Activated T-helper 17 cell treated with anti-CD3 and anti-CD28 coated beads, Interleukin-2, amount 50 U/mL, for 72 hours (primary cell): Measurements from ENCODE around the gene EFNA3. TPM values are rescaled to one million over a fixed set of nuclear protein-coding genes. Genes with fewer than 3 reads are reported as not detected.

Experiments used
- ATAC-seq: fragments of 150-1000 bp; cut with Tn5 transposase; replicated peaks from 2 replicates; pipeline ENCODE4 v1.10.0; 2021; ENCODE audit warnings: mild to moderate bottlenecking, moderate library complexity
- H3K27ac Mint-ChIP-seq: one replicate; pipeline ENCODE4 v1.8.0; 2022; ENCODE audit warnings: mixed read lengths
- H3K27me3 Mint-ChIP-seq: one replicate; pipeline ENCODE4 v1.8.0; 2022; ENCODE audit warnings: mixed read lengths
- H3K36me3 Mint-ChIP-seq: one replicate; pipeline ENCODE4 v1.8.0; 2022; ENCODE audit warnings: low read depth, mild to moderate bottlenecking, mixed read lengths
- H3K4me1 Mint-ChIP-seq: one replicate; pipeline ENCODE4 v1.8.0; 2022; ENCODE audit warnings: mixed read lengths
- H3K4me3 Mint-ChIP-seq: one replicate; pipeline ENCODE4 v1.8.0; 2022; ENCODE audit warnings: mild to moderate bottlenecking, mixed read lengths
- H3K9me3 Mint-ChIP-seq: one replicate; pipeline ENCODE4 v1.8.0; 2022; ENCODE audit warnings: mixed read lengths
- total RNA-seq, 2 donors: library from RNA; stranded (reverse); gene quantifications; one replicate each; pipeline ENCODE4 v1.2.3, GENCODE V29; 2022

Gene EFNA3
- total RNA-seq, 2 donors from 2014 or later = 4.1 to 10.8 TPM

GRCh38 chr1:155092641-155093040, 14.0 kb downstream of the EFNA3 start:
- Mint-ChIP-seq H3K27ac (no peak overlapping the region), H3K27me3 (peaks cover 5% of the 10 kb centered on the region), H3K4me3 (no peak overlapping the region), H3K4me1 (no peaks in the 10 kb centered on the region), H3K36me3 (no peaks in the 10 kb centered on the region), H3K9me3 (no peaks in the 10 kb centered on the region)
- no peak for ATAC-seq

GRCh38 chr1:155093911-155094621, 15.4 kb downstream of the EFNA3 start:
- ATAC-seq = peak; percentile 32
- Mint-ChIP-seq H3K9me3 (no peaks in the 10 kb centered on the region), H3K36me3 (no peaks in the 10 kb centered on the region), H3K27ac (no peak overlapping the region), H3K4me1 (no peaks in the 10 kb centered on the region), H3K27me3 (peaks cover 5% of the 10 kb centered on the region), H3K4me3 (no peak overlapping the region)

- no peaks in the 10 kb centered on the region for H3K4me1 Mint-ChIP-seq
- no peak overlapping the region for H3K27ac Mint-ChIP-seq
These were observed 15.9 kb downstream of the EFNA3 start for GRCh38 chr1:155094622-155094948.

GRCh38 chr1:155099331-155099730, 20.7 kb downstream of the EFNA3 start:
- Mint-ChIP-seq H3K4me1 (no peaks in the 10 kb centered on the region), H3K27ac (no peak overlapping the region), H3K4me3 (no peak overlapping the region), H3K36me3 (no peaks in the 10 kb centered on the region), H3K9me3 (no peaks in the 10 kb centered on the region), H3K27me3 (peaks cover 5% of the 10 kb centered on the region)
- ATAC-seq = no peak

More at GRCh38 chr1:155094622-155094948, 15.9 kb downstream of the EFNA3 start:
- no peak for ATAC-seq
- peaks cover 5% of the 10 kb centered on the region for H3K27me3 Mint-ChIP-seq
- H3K9me3 Mint-ChIP-seq = no peaks in the 10 kb centered on the region
- H3K4me3 Mint-ChIP-seq = no peak overlapping the region
- no peaks in the 10 kb centered on the region for H3K36me3 Mint-ChIP-seq

- no peaks in the 10 kb centered on the region for H3K36me3 Mint-ChIP-seq
- ATAC-seq = no peak
These were observed 24.7 kb downstream of the EFNA3 start for GRCh38 chr1:155103325-155103724.

GRCh38 chr1:155104605-155105534, 26.2 kb downstream of the EFNA3 start:
- H3K27me3 Mint-ChIP-seq = no peaks in the 10 kb centered on the region
- H3K36me3 Mint-ChIP-seq = no peaks in the 10 kb centered on the region
- no peaks in the 10 kb centered on the region for H3K9me3 Mint-ChIP-seq
- H3K4me1 Mint-ChIP-seq = no peaks in the 10 kb centered on the region
- no peak overlapping the region for H3K27ac Mint-ChIP-seq
- no peak overlapping the region for H3K4me3 Mint-ChIP-seq
- ATAC-seq = no peak

More at GRCh38 chr1:155103325-155103724, 24.7 kb downstream of the EFNA3 start:
- no peaks in the 10 kb centered on the region for H3K9me3 Mint-ChIP-seq
- H3K27me3 Mint-ChIP-seq = no peaks in the 10 kb centered on the region
- no peaks in the 10 kb centered on the region for H3K4me1 Mint-ChIP-seq
- H3K27ac Mint-ChIP-seq = no peak overlapping the region
- H3K4me3 Mint-ChIP-seq = no peak overlapping the region

- no peak for ATAC-seq
- Mint-ChIP-seq H3K4me1 (no peaks in the 10 kb centered on the region), H3K27ac (no peak overlapping the region), H3K27me3 (no peaks in the 10 kb centered on the region), H3K9me3 (no peaks in the 10 kb centered on the region), H3K4me3 (no peak overlapping the region), H3K36me3 (no peaks in the 10 kb centered on the region)
These were observed 27.0 kb downstream of the EFNA3 start for GRCh38 chr1:155105604-155106011.

- no peaks in the 10 kb centered on the region for H3K9me3 Mint-ChIP-seq
- H3K36me3 Mint-ChIP-seq = no peaks in the 10 kb centered on the region
- no peak overlapping the region for H3K27ac Mint-ChIP-seq
- H3K4me3 Mint-ChIP-seq = no peak overlapping the region
- no peak for ATAC-seq
- no peaks in the 10 kb centered on the region for H3K4me1 Mint-ChIP-seq
- H3K27me3 Mint-ChIP-seq = no peaks in the 10 kb centered on the region
These were observed 28.2 kb downstream of the EFNA3 start for GRCh38 chr1:155106862-155107261.

- H3K27me3 Mint-ChIP-seq = no peaks in the 10 kb centered on the region
- no peaks in the 10 kb centered on the region for H3K36me3 Mint-ChIP-seq
- H3K27ac Mint-ChIP-seq = no peak overlapping the region
- H3K4me3 Mint-ChIP-seq = no peak overlapping the region
- no peak for ATAC-seq
- no peaks in the 10 kb centered on the region for H3K4me1 Mint-ChIP-seq
- no peaks in the 10 kb centered on the region for H3K9me3 Mint-ChIP-seq
These were observed 28.9 kb downstream of the EFNA3 start for GRCh38 chr1:155107309-155108264.

- H3K36me3 Mint-ChIP-seq = no peaks in the 10 kb centered on the region
- H3K4me3 Mint-ChIP-seq = no peak overlapping the region
- no peak overlapping the region for H3K27ac Mint-ChIP-seq
- H3K9me3 Mint-ChIP-seq = no peaks in the 10 kb centered on the region
- H3K27me3 Mint-ChIP-seq = no peaks in the 10 kb centered on the region
- H3K4me1 Mint-ChIP-seq = no peaks in the 10 kb centered on the region
- ATAC-seq = no peak
These were observed 29.7 kb downstream of the EFNA3 start for GRCh38 chr1:155108296-155108695.

GRCh38 chr1:155110381-155110780, 31.7 kb downstream of the EFNA3 start:
- H3K36me3 Mint-ChIP-seq = no peaks in the 10 kb centered on the region
- H3K27ac Mint-ChIP-seq = no peak overlapping the region
- H3K27me3 Mint-ChIP-seq = peaks cover 3% of the 10 kb centered on the region
- no peak for ATAC-seq
- no peaks in the 10 kb centered on the region for H3K4me1 Mint-ChIP-seq
- H3K4me3 Mint-ChIP-seq = no peak overlapping the region
- H3K9me3 Mint-ChIP-seq = no peaks in the 10 kb centered on the region

GRCh38 chr1:155110826-155111225, 32.2 kb downstream of the EFNA3 start:
- Mint-ChIP-seq H3K9me3 (no peaks in the 10 kb centered on the region), H3K27ac (no peak overlapping the region), H3K4me1 (no peaks in the 10 kb centered on the region), H3K36me3 (no peaks in the 10 kb centered on the region), H3K27me3 (peaks cover 3% of the 10 kb centered on the region), H3K4me3 (no peak overlapping the region)
- no peak for ATAC-seq

GRCh38 chr1:155113450-155113980, 34.9 kb downstream of the EFNA3 start:
- peaks cover 7% of the 10 kb centered on the region for H3K27me3 Mint-ChIP-seq
- H3K9me3 Mint-ChIP-seq = no peaks in the 10 kb centered on the region
- no peak overlapping the region for H3K27ac Mint-ChIP-seq
- H3K36me3 Mint-ChIP-seq = no peaks in the 10 kb centered on the region
- no peak overlapping the region for H3K4me3 Mint-ChIP-seq
- H3K4me1 Mint-ChIP-seq = no peaks in the 10 kb centered on the region
- no peak for ATAC-seq
